ENCODE data around the gene NFE2L2. TPM values are rescaled to one million over a fixed set of nuclear protein-coding genes. Genes with fewer than 3 reads are reported as not detected.
A peak's percentile ranks its signal among the peaks of the same experiment; 100 is the strongest.

Gene NFE2L2
- total and polyA plus RNA-seq, 9 of the 15 experiments (the other 6 are each of a cell fraction or from before 2014, with no cell fraction given), result 29.3 to 120 (median 59.3) TPM

- BruUV-seq (replicated peaks), result no TSS peak
- H2AFZ ChIP-seq (ENCODE audit: low read depth, low read length), result peak overlapping the region; percentile 38
- POLR2A ChIA-PET, result interaction anchor here (0.7 to 2.7 kb wide), 4 partner anchors 14 to 1314 kb away, joined by 3 to 9 read pairs (median 4); partner anchors contain the start of gene HNRNPA3
- intact Hi-C loops (cut with micrococcal nuclease) (no loop called here), in situ Hi-C loops (cut with MboI) (no loop called here)
- H4K20me1 ChIP-seq (replicated peaks; ENCODE audit: control insufficient read depth, insufficient read depth, low read length), result no peaks in the 10 kb centered on the region
- H3K79me2 ChIP-seq (ENCODE audit: control insufficient read depth, insufficient read depth, low read length), result no peaks in the 10 kb centered on the region
- no peak overlapping the region for H3K4me2 ChIP-seq (ENCODE audit: insufficient read depth, low read length)
- DNase-seq (ENCODE audit: extremely low read depth in 1 of 4, low spot score in 3 of 4), result no peak
- H3K27ac ChIP-seq (ENCODE audit: extremely low read depth, low read depth, low read length), result no peak overlapping the region
- ATAC-seq, result peak; percentile 66
- no peak overlapping the region for H3K9ac ChIP-seq (ENCODE audit: insufficient read depth in 1 of 2, low read depth in 2 of 2, low read length in 2 of 2)
- FAIRE-seq, result no peak
- peaks cover 0 to 8% of the 10 kb centered on the region in 2 experiments; a peak in 4 of 5 replicates for H3K4me1 ChIP-seq (replicated peaks in 1 of 2; ENCODE audit: control insufficient read depth in 2 of 2, insufficient read depth in 2 of 2, low read length in 2 of 2)
- WGBS (ENCODE audit: insufficient coverage, low coverage, missing lambda C conversion rate), result 69% methylated on average over 6 of the region's 7 CpGs
- H3K9me1 ChIP-seq (ENCODE audit: control insufficient read depth, insufficient read depth, low read length), result no peaks in the 10 kb centered on the region
- TF ChIP-seq MGA (IDR thresholded peaks at IDR 0.05), result no peak
- TF ChIP-seq TRIM24 (IDR thresholded peaks at IDR 0.05), result 0 out of 4 replicates have a peak, but pooled peaks of 1 of the 2 experiments have one; percentile 24
- peak; percentile 72; the same call in 1 of the 2 replicates for TF ChIP-seq DMBX1 (CRISPR knock-in tag; IDR thresholded peaks at IDR 0.05; ENCODE audit: borderline replicate concordance)
- no peak for TF ChIP-seq EP400 (IDR thresholded peaks at IDR 0.05)
- no peaks in the 10 kb centered on the region for H3K27me3 ChIP-seq (ENCODE audit: control insufficient read depth in 2 of 2, insufficient read depth in 2 of 2, low read length in 2 of 2)
- H3K4me3 ChIP-seq, result no peak overlapping the region
- no peaks in the 10 kb centered on the region for H3K36me3 ChIP-seq (ENCODE audit: control insufficient read depth, insufficient read depth, low read length)
- no peaks in the 10 kb centered on the region; the same call in 1 of the 2 replicates for H3K9me3 ChIP-seq (replicated peaks; ENCODE audit: control insufficient read depth, insufficient read depth, low read depth, low read length)
- CTCF ChIA-PET (ENCODE audit: low intra/inter-chr PET ratio), result no interaction called here
Measured at GRCh38 chr2:177188482-177189469, 75.8 kb downstream of the NFE2L2 start.

Measured in K562 (cell line).